LHCN-M2 (cell line): ENCODE measurements around the gene CYP17A1. TPM values are rescaled to one million over a fixed set of nuclear protein-coding genes. Genes with fewer than 3 reads are reported as not detected.
A peak's percentile ranks its signal among the peaks of the same experiment; 100 is the strongest.

ENCODE experiments used
- DNase-seq: peaks from one replicate; pipeline ENCODE4 v3.0.0-alpha.2; 2012; ENCODE audit warnings: low read depth
- total RNA-seq: library from RNA; depleted of rRNA; stranded (reverse); fragments of >200 nt; gene quantifications from 2 replicates; pipeline ENCODE4 v1.2.3, GENCODE V29; 2014

CYP17A1 gene
- total RNA-seq, 1 experiment from 2014 or later = not detected

DNA sequence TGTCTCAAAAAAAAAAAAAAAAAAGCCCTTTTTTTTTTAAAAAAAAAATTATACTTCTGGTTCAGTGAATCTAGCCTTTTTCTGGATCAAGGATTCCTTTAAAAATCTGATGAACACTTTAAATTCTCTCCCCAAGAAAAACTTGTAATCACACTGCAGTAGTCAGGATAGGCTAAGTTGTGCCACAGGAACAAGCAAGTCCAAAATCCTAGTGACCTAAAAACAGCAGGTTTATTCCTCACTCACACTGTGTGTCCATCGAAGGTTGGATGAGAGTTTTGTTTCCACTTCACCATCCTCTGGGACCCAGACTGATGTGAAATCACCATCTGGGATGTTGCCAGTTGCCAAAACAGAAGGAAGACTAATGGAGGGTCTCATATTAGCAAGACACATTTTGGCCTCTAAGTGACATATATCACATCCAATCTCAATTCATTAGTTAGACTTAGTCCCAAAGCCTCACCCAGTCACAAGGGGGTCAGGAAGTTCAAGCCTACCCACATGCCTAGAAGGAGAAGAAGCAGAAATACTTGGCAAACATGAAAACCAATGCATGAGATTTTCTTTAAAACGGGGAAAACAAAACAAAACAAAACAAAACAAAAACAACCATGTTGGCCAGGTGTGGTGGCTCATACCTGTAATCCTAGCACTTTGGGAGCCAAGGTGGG is 32.7 kb downstream of the CYP17A1 start:
- no peak for DNase-seq

DNA sequence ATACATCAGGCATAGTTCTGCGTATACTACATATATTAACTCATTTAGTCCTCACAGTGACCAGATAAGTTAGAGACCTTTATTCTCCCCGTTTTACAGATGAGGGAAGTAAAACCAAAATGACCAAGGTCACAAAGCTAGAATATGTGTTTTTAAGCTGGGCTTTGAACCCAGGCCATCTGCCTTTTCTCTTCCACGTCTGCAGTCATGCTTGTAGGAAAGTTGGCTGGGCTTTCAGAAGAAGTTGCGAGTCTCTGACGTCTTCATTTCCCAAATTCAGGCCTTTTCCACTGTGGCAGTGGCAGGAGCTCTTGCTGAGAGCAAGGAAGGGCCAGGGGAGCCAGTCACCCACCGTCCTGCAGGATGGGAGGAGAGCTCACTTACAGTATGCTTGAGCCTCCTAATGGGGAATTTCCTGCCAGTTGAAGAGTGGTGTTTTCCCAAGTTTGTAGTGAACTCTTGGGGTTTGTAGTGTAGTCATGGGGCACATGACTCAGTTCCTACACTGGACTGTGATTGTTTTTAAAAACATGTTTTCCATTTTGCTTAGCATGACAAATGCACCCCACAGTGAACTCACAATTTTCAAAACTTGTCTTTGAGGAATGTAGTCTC is 34.2 kb downstream of the CYP17A1 start:
- DNase-seq = peak; percentile 94

DNA sequence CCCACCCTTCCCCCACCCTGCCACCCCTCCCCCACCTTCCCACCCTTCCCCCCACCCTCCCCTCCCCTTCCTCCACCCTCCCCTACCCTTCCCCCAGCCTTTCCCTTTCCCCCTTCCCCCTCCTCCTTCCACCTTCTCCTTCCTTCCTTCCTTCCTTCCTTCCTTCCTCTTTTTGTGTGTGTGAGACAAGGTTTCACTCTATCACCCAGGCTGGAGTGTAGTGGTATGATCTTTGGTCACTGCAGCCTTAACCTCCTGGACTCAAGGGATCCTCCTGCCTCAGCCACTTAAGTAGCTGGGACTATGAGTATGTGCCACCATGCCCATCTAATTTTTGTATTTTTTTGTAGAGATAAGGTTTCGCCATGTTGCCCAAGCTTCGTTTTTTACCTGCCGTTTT is 35.2 kb downstream of the CYP17A1 start:
- no peak for DNase-seq

DNA sequence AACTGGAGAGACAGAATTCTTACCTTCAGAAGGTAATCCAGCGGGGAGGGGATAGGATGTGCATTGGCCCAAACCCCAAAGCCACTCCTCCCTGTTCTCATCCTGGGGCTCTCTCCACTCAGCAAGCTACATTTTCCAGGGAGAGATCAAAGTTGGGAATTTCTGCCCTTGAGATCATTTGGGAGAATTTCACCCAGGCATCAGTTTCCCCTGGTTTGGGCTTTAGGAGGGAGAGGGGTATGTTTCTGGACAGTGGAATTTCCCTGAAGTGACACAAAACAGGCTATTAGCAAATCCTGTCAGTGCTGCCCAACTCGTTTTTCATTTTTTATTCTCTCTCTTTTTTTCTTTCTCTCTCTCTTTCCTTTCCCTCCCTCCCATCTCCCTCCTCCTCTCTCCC is 35.7 kb downstream of the CYP17A1 start:
- DNase-seq = no peak

DNA sequence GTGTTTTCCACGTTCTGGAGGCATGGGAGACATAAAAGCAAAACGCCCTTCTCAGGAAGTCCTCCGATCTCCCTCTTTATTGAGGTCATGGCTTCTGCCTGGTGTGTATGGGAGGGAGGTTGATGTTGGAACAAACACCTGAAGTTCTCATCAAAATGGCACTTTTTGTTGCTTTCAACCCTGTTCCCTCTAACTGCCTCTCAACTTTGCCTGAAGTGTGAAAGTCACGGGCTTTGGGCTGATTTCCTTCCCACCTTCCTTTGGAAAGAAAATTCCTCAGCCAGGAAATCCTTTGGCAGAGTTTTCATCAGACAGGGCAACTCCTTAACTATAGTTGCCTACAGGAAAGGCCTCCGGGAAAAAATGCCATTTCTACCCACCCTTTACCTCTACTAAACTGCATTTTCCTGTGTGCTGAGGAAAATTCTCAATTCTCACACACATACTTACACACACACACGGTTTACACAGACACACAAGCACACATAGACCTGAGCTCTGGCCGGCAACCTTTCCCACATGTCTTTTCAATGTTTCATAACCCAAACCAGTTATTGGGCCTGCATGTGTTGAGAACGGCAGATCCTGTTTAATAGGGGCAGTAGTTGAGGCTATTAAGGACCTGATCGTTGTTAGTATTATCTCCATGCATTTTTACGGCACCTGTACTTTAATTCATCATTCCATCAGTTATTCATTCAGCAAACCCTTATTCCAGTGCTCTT is 36.4 kb downstream of the CYP17A1 start:
- DNase-seq = no peak

DNA sequence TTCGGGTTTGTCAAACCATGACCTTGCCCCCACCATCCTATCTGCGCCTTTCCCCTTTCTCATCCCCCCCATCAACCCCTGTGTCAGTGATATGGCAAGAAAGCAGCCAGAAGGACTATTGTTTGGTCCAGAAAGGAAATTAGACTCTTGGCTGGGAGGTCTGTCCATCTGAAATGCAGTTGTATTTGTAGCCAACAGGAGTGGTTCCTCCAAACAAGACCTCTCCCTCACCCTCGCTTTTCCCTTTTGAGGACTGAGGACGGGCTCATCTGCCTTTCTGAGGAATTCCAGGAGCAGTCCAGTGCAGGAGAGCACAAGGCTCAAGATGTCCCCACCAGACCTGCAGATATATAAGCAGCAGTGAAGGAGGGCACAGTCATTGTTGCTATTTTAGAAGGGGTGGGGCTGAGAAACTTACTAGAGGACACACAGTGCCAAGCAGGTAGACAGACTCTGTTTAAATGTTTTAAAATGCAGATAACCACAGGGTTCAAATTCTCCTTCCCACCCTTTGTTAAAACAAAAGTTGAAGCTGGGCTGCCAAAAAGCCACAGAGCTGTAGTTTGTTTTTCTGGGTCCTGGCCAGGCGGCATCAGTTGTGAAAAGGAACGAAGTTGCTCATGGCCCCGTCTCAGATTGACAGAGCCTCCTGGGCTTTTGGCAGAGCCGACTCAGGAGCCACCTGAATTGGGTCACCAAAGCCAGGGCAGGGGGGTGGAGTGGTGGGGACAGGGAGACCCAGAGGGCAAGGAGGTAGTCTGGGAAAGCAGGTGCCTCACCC is 37.3 kb downstream of the CYP17A1 start:
- no peak for DNase-seq

DNA sequence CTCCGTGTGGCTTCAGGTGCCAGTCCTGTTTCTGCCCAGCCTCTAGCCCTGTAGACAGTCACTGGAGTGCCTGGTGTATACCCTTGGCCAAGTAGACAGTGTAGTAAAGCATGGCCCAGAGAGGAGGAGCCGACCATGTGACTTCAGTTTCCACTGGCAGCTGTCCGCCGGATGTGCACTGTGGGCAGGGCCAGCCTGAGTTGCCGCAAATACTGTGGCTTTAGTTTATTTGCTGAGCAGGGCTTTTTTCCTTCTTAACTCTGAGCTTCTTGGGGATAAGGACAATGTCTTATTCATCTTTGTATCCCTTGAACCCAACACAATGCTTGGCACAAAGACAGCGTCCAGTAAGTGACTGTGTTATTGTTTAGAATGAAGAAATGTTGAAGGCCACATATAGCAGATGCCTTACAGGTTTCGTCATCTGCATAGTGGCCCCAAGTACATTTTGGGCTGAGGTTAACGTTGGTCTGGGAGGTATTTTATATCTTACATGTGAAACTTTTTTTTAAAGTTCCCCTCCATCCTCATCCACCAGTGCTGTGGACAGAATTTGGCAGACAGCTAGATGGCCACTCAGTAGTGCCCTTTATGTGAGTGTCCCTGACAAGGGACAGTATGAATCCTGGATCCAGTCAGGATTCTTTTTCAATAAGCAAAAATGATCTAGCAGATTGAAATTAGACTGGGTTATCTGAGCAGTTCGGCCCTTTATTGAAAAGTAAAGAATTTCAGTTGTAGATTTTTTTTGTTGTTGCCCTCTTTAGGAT is 40.6 kb downstream of the CYP17A1 start:
- peak; percentile 67 for DNase-seq

DNA sequence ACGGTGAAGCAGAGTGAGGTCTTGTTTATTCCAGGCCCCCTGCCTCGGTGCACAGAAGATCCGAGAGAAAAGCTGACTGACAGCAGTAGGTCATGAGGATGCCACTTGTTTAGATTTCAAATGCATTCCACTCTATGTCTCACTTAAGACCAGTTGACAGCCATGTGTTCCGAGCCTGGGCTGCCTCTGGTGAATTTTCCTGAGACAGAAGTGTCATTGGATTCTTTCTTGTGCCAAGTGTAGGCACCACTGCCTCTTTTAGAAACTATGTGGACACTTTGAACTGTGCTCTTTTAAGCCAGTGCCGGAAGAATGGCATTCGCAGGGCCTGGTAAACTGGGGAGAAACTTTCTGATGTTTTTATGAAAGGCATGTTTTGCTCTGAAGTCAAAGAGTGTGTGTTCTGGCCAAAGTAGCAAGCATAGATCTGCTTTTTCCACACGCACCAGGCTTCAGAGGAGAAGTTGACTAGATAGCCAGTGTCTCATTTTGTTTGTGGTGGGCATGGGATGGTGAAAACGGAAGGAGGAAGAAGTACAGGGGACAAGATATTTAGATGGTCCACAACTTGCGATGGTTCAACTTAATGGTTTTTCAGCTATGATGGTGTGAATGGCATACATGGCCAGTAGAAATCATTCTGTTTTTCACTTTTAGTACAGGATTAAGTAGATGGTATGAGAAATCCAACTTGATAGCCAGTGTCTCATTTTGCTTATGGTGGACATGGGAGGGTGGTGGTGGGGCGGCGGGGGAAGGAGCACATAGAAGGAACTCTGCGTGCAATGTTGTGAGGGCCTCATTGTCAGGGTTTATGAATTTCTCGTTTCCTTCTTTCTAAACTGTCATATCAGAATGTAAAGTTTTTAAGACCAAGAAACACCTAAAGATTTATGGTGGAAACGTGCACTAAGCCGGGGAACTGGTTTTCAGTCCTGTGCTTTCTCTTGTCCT is 41.5 kb downstream of the CYP17A1 start:
- DNase-seq = no peak

DNA sequence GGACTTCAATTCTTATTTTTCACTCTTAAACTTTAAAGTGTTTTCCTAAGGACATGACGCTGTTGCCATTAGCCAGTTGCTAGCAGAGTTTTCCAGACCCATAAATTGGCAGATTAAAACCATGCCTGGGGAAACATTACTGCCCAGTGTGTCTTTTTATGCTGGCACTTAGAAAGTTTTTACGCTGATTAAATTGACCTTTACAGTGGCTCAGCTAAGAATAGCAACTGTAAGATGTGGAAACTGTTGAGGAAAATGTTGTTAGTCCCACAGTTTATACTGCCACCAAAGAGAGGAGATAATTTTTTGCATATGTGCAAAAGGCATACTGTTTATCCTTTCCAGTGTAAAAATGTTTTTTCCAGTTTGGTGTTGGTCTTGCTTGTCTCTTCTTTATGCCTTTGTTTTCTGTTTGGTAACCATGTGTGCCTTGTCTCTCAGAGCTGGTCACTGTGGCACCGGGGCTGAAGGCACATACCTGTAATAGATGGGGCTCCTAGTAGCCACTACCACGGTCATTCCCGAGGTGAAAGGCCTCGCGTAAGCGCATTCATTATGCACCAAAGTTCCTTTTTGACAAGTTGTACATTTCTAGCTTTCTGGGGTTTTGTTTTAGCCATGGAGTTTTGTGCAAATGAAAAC is 45.3 kb downstream of the CYP17A1 start:
- no peak for DNase-seq

DNA sequence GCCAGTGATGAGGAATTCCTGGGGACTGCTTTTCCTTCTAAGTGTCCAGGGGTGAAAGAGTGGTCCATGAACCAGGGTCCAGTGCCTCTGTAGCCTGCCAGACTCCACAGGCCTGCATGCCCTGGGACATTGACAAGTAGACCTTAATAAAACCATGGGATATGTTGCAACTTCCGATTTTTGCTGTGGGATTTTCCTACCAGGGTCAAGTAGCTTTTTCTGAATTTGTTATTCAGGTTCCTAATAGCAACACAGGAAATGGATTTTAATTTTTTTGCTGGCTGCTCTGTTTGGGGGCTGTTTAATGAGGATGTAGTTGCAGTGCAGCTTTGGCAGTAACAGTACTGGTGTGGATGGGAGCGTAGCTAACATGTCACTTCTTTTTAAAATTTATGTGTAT is 51.4 kb downstream of the CYP17A1 start:
- no peak for DNase-seq

DNA sequence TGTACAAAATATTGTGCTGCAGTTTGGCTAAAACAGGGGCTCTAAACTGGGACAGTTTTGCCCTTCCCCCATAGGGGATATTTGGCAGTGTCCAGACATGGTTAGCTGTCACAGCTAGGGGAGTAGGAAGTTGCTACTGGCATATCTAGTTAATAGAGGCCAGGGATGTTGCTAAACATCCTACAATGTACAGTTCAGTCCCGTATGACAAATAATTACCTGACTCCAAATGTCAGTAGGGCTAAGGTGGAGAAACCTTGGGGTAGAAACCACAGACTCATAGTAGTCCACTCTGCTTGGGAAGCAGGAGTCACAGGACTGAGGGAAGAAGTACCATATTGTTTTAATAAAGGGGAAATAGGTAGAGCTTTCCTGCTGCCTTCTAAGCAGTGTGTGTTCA is 53.6 kb downstream of the CYP17A1 start:
- no peak for DNase-seq

DNA sequence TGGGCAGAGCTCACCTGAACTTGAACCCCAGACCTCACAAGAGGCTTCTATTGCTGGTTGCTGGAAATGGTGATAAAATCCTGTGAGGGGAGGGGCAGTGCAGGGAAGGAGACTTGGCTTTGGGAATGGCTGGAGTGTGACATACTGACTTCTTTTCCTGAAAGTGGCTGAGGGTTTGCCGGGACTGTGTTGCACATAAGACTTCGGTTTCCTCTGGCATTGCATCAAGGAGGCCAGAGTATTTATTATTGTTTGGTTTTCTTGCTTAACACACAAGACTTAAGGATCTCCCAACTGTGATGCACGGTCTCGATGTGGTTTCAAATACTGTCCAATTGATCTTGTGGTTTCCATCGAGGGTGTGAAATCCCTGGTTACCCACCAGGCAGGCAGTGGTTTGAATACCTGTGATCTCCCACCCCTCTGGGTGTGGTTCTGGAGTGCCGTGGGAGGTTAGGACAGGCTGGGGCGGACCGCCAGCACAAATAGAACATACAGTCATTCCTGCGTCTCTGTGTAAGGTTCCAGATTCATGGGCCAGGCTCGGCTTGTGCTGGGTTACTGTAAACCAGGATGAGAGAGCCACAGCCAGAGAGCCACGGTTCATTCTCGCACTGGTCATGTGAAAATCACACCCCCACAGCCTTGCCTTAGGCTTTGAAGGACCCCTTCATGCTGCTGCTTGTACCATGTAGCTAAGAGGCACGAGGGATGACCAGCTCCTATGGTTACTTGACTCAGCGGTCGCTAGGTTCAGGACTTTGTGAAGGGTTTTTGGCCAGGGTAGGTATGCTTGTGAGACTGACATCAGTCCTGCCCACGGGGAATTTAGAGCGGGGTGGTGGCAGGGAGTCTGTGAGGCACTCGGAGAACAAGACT is 54.3 kb downstream of the CYP17A1 start:
- DNase-seq = peak; percentile 82

DNA sequence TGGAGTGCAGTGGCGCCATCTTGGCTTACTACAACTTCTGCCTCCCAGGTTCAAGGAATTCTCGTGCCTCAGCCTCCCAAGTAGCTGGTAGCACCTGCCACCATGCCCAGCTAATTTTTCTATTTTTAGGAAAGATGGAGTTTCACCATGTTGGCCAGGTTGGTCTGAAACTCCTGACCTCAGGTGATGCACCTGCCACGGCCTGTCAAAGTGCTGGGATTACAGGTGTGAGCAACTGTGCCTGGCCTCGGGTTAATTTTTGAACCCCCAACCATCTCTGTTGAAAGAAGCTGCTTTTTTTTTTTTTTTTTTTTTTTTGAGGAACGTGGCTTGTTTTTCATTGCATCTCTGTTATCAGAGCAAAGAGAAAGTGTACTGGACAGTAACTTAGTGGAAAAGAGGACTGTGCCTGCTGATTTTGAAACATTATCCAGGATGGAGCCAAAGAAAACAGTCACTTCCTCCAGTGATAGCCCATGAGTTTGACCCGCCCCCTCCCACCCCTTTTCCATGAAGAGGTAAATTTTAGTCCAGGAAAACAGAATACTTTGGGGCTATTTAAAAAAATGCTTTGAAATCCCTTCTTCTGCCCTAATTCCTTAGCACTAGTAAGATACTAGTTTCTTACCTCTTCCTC is 55.2 kb downstream of the CYP17A1 start:
- peak; percentile 55 for DNase-seq

DNA sequence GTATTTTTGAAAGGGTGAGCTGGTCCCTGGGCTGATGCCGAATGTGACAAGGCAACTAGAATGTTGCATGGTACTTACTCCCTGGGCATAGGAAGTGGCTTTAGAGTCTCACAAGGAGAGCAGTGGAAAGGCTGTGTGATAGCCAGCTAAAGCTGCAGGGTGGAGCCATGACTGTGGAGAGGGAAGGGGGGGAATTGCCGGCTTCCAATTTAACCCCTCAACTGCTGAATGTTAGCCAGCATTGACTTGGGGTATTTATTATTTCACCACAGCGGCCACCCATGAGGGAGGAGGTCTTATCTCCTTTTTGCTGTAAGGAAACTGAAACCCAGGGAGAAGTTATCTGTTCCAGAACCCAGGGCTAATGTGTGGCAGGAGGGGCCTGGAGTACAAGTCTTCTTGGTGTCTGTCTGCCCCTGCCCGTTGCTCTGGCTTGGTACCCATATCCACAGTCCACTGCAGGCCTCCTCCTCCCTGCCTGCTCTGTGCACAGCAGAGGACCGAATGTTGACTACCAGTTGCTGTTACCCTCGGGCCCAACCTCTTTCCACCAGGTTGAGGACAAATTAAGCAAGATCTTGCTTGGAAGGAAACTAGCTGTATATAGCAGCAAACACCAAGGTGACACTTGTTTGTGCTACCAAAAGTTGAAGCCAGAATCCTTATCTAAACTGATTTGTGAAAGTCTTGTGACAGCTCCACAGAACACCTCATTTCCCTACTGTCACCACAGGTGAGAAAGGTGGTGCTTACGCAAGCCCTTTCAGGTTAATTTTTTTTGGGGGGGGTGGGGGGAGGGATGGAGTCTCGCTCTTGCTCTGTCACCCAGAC is 55.9 kb downstream of the CYP17A1 start:
- DNase-seq = no peak
